Measurements from ENCODE around the gene SAMD10.
"Not testable (repeated sequence)": the region's sequence is repeated elsewhere in the genome, so short reads cannot be mapped to it uniquely, and the experiment has no call there.

The SAMD10 gene
- long read RNA-seq, donor 1, partial matches to known transcripts = 0 of 2 reads
- long read RNA-seq, donor 1, other reads (novel, unspliced or antisense) = 0 of 2 reads
- long read RNA-seq, donor 2 = 0 reads
- long read RNA-seq, donor 3, partial matches to known transcripts = 0 of 2 reads
- long read RNA-seq, donor 3, other reads (novel, unspliced or antisense) = 0 of 2 reads
- long read RNA-seq, donor 4, partial matches to known transcripts = 0 of 2 reads
- long read RNA-seq, donor 4, other reads (novel, unspliced or antisense) = 0 of 2 reads
- long read RNA-seq, donor 5, partial matches to known transcripts = 131 of 135 reads
- long read RNA-seq, donor 5, other reads (novel, unspliced or antisense) = 0 of 135 reads
- long read RNA-seq, donor 6, partial matches to known transcripts = 123 of 154 reads
- long read RNA-seq, donor 6, other reads (novel, unspliced or antisense) = 27 of 154 reads
- long read RNA-seq, donor 7, partial matches to known transcripts = 0 of 4 reads
- long read RNA-seq, donor 7, other reads (novel, unspliced or antisense) = 0 of 4 reads
- long read RNA-seq, donor 8, partial matches to known transcripts = 90 of 125 reads
- long read RNA-seq, donor 8, other reads (novel, unspliced or antisense) = 33 of 125 reads

DNA sequence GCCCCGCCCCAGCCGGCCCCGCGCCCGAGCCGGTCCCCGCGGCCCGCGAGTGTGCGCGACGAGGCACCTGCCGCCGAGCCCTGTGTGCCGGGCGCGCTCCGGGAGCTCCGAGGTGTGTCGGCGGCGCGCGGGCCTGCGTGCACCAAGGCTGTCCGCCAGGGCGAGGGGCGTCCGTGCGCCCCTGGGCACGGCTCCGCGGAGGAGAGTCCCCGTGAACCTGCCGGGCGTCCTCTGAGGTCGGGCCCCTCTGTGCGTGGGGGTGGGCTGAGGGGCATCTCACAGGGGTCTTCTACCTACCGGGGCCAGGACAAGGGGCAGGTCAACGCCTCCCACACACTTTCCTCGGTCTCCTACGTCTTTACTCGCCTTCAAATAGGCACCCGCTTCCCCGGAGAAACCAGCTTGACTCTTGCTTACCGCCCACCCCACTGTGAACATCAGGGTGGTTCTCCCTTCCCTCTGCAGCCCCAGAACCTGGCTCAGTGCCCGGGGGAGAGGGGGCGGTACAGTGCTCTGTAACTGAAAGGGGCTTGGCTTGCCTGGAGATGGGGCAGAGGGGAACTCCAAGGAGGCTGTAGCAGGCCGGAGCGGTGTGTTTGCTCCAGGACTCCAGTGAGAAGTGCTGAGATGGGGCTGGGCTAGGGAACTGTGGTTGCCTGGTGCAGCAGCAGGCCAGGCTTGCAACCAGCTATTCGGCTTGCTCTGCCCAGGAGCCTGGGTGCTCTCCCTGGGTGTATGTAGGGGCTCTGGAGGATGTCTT is at the start of gene SAMD10:
SAMD10 (minus strand) TSS at position 86 of the 760 bp plus-strand sequence. CDS start 175 bp downstream, outside the sequence.
- peak; percentile 66 for DNase-seq

DNA sequence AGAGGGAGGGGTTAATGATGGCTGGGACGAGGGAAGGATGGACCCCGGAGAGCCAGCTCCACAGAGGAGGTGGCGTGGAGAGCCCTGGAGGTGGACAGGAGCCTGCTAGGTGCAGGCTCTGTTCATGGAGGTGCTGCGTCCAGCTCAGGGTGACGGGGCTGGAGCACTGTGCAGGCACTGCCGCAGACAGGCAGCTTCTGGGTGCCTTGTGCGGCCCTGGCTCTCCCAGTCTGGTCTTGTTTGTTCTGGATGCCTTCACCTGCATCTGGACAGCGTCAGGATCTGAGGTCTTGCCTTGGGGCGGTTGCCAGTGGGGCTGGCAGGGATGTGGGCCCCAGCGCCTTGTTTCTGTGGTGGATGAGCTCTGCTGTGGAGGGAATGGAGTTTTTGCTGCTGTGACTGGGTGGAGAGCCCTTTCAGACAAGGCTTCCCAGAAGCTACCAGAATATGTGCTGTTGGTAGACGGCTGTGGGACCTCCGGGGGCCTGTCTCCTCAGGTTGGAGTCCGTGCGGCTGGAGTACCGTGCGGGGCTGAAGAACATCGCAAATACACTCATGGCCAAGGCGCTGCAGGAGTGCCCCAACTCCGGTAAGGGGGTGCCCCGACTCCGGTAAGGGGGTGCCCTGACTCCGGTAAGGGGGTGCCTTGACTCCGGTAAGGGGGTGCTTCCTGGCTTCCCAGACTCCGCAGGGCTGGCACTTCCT is 48.7 kb upstream of the SAMD10 start:
- DNase-seq = no peak

DNA sequence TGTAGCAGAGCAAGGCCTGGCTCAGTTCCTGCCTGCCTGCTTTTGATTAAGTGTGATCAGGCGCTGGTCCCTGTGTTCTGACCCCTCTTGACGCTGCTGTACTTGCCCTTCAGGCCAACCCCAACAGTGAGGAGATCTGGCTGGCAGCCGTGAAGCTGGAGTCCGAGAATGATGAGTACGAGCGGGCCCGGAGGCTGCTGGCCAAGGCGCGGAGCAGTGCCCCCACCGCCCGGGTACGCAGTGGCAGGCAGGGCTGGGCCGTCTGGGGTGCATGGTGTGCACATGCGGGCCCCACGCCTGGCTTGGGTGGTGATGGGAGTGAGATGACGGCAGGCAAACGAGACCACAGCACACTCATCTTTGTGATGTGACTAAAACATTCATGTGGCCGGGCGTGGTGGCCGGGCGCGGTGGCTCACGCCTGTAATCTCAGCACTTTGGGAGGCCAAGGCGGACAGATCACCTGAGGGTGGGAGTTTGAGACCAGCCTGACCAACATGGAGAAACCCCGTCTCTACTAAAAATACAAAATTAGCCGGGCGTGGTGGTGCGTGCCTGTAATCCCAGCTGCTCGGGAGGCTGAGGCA is 46.5 kb upstream of the SAMD10 start:
- DNase-seq = no peak

DNA sequence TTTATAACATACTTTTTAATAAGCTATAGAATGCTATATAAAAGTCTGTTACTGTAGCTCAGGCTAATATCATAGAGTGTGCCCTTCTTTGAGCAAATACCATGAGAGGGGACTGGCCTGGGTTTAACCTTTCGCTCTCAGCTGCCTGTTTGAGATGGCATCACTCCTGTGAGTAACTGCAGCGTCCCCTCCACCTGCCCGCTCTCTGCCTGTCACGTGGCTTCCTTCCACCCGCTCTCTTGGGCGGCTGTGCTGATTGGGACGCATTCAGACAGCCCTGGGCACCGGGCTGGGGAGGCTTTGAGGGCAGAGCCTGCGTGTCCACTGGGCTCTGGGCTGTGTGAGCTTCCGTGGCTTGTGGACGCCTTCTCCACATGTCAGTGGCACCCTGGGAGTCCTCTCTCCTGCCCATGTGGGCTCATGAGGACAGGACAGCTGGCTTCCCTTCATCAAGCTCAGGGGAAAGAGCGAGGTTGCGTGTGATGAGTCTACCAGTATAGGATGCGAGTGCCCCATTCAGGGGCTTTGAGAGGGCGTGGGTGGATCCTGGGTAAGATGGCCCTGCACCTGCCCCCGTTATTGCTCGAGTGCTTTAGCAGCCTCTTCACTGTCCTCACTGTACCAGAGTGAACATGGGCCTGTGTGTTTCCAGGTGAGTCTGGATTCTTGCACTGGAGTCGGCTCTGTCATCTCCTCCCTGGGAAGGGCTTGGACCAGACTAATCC is 45.8 kb upstream of the SAMD10 start:
- no peak for DNase-seq

DNA sequence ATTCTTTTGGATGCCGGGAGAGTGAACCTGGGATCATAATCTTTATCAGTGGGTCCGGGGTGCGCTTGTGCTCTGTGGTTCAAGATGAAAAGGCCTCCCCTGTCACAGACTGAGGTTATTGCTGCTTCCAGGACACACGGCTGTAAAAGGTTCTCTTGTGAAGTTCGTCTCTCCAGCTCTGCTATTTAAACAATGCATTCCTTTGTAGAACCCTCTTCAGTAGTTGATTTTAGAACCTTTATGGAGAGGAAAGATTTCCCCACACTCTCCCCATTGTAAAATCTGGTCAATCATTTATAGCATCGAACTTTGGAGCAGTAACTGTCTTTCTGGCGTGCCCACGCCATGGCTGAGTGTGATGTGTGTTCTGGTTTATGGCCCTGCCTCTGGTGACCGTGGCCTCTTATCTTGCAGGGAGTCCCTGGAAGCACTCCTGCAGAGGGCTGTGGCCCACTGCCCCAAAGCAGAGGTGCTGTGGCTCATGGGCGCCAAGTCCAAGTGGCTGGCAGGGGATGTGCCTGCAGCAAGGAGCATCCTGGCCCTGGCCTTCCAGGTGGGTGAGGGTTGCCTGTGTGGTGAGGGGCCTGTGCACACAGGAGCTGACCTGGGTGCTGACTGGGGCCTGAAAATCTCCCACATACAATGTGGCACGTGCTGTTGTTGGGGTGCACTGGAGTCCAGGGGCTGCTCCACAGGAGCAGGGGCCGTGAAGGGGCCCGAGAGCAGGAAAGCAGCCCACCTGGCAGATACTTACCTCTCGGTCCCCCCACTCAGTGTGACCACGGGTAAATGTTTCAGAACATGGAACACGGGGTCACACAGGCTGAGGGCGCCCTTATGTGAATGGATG is 44.9 kb upstream of the SAMD10 start:
- DNase-seq = no peak

DNA sequence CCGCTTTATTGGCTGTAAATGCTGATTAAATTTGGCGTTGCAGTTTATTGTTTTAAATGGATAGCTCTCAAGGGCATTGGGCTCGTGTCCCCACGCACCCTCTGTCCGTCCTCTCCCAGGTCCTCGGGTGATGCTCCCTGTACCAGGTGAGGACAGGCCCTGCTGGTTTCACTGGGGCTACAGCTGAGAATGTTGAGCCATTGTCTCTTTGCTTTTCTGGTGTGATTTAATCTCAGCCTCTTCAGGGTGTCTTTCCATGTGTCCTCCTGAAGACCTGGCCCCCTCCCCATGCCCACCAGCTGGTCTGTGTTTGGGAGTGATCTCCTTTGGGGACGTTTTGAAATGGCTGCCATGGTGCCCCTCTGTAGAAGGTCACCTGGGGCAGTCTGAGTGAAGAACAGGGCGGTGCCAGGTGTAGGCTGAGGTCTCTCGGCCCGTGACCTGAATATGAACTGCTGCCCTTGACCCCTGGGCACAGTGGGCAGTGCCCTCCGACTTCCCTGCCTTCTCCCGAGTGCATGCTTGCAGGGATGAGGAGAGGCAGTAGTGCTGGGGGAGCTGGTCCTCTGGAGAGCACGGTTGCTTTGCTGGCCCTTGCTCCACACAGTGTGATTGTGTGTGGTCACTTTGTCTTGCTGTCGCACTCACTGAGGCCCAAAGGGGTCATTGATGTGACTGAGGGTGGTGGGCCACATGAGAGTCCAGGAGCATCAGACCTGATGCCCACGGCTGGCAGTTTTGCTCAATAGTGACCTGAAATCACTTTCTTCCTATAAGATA is 44.1 kb upstream of the SAMD10 start:
- no peak for DNase-seq

DNA sequence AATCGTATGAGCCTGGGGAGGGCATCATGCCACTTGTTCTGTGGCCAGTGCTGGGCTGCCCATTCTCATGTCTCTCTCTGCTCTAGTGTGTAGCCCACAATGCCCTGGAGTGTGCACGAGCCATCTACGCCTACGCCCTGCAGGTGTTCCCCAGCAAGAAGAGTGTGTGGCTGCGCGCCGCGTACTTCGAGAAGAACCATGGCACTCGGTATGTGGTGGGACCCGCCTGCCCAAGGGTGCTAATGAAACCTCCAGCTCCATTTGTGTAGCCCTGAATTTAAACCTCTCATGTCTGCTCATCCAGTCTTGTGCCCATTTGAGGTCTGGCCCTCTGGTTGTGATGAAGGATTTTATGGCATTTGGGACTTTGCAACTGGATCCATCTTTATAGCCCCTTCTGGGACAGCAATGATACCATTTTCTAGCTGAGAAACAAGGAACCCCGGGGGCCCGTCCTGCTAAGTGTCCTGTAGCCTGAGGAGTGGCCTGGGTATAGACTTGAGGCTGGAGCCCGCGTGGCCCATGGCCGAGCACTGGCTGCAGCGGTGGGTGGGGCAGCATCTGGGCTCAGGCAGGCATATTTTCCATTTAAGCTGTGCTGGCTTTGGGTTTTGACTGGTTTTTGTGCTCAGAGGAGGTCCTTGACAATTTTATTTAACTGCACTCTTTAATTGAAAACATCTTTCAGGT is 43.4 kb upstream of the SAMD10 start:
- DNase-seq = no peak

DNA sequence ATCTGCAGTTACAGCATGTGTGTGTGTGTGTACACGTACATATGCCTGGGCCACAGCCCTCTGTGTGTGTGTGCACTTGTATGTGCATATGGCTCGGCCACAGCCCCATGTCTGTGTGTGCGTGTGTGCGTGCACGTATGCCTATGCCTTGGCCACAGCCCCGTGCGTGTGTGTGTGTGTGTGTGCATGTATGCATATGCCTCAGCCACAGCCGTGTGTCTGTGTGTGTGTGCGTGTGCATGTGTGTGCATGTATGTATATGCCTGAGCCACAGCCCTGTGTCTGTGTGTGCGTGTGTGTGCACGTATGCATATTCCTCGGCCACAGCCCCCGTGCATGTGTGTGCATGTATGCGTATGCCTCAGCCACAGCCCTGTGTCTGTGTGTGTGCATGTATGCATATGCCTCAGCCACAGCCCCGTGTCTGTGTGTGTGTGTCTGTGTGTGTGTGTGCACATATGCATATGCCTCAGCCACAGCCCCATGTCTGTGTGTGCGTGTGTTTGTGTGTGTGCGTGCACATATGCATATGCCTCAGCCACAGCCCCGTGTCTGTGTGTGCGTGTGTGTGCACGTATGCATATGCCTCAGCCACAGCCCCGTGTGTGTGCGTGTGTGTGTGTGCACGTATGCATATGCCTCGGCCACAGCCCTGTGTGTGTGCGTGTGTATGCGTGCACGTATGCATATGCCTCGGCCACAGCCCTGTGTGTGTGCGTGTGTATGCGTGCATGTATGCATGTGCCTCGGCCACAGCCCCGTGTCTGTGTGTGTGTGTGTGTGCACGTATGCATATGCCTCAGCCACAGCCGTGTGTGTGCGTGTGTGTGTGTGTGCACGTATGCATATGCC is 41.9 kb upstream of the SAMD10 start:
- no peak for DNase-seq

DNA sequence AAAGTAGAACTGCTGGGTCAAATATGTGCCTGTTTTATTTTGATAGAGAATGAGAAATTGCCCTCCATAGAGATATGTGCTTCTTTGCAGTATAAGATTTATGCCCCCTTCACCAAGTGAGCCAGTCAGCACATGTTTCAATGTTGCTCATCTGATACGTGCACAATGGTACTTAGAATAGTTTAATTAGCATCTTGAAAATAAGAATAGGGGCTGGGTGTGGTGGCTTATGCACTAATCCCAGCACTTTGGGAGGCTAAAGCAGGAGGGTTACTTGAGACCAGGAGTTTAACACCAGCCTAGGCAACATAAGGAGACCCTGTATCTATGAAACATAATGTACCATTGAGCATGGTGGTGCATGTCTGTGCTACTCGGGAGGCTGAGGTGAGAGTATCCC is 36.2 kb upstream of the SAMD10 start:
- no peak for DNase-seq

DNA sequence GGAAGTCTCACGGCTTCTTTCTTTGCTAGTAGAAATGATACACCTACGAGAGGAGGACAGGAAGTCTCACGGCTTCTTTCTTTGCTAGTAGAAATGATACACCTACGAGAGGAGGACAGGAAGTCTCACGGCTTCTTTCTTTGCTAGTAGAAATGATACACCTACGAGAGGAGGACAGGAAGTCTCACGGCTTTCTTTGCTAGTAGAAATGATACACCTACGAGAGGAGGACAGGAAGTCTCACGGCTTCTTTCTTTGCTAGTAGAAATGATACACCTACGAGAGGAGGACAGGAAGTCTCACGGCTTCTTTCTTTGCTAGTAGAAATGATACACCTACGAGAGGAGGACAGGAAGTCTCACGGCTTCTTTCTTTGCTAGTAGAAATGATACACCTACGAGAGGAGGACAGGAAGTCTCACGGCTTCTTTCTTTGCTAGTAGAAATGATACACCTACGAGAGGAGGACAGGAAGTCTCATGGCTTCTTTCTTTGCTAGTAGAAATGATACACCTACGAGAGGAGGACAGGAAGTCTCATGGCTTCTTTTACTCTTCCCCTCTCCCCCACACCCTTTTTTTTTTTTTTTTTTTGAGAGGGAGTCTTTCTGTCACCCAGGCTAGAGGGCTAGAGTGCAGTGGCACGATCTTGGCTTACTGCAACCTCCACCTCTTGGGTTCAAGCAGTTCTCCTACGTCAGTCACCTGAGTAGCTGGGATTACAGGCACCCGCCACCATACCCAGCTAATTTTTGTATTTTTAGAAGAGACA is 33.1 kb upstream of the SAMD10 start:
- not testable (repeated sequence) for DNase-seq

DNA sequence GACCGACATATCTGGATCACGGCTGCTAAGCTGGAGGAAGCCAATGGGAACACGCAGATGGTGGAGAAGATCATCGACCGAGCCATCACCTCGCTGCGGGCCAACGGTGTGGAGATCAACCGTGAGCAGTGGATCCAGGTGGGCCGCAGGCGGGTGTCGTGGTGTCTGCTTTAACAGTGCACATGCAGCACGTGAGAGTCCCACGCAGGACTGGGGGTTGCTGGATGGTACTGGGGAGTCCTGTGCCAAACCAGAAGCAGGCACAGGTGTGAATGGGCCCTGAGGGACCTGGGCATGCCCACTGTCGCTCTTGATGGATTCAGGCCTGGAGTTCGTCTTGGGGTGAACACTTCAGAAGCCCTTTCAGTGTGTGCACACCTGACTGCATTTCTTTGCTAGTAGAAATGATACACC is 31.9 kb upstream of the SAMD10 start:
- no peak for DNase-seq

DNA sequence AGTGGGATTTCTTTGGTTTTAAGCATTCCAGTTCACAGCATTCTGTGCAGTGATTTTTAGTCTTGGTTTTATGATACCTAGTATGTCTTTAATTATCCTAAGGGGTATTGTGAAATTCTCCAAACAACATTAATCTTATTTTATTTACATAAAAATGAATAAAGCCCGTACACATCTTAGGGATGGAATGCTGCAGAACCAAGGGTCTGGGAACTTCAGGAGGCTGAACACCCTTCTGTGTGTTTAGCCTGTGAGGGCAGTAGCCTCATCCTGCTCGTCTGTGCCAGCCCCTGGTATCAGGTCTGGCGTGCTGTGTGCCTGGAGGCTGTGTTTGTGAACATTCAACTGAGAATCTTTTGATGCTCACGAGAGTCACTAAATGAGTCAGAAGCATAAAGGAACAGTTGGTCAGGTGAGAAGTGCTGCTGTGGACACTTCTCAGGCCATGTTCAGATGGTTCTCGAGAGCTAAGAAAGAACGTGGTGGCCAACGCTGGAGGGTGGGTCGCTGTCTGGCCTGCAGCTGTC is 31.3 kb upstream of the SAMD10 start:
- DNase-seq = no peak

DNA sequence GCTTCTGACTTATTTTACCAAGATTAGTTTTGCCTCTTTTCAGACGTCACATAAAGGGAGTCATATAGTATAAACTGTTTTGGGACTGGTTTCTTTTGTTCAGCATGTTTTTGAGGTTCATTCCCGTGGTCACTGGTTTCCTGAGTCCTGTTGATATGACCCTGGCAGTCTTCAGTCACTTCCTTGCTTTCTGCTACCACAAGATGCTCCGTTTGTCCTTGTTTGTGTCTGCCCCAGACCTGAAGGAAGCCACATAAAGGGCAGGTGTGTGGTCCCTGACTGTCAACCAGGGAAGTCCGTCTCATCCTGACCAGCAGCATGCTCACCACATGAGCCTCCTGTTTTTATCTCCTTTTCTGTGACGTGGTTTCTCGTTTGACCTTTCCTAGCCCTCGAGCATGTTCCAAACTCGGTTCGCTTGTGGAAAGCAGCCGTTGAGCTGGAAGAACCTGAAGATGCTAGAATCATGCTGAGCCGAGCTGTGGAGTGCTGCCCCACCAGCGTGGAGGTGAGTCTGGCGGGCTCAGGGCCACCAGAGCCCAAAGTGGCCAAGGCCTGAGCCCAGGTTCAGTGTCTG is 30.5 kb upstream of the SAMD10 start:
- no peak for DNase-seq

DNA sequence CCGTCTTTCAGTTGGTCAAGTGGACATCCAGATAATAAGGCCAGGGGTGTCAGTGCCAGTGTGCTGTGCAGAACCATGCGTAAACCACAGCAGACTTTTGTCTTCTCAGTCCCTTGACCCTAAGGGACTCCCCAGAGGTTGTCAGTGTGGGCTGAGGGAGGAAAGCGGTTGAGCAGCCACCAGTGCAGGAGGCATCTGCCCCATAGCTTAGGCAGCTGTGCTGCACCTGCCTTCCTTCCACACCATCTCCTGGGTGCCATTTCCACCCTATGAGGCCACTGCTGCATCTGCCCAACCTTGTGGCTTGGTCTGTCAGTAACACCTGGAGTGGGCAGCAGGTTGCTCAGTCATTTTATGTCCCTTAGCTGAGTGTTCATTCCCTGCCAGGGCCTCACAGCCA is 27.5 kb upstream of the SAMD10 start:
- DNase-seq = no peak

DNA sequence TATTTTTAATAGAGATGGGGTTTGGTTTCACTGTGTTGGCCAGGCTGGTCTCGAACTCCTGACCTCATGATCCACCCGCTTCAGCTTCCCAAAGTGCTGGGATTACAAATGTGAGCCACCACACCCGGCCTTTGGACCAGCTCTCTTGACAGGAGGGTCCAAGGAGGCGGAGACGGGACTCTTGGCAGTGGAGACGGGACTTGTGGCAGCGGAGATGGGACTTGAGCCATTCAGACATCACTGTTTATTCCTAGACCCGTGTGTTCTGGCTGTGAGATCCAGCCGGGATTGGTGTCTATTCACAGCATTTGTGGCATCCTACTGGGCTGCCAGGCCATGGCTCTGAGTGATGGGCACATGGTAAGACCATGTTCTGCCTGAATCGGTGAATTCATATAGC is 27.0 kb upstream of the SAMD10 start:
- no peak for DNase-seq

DNA sequence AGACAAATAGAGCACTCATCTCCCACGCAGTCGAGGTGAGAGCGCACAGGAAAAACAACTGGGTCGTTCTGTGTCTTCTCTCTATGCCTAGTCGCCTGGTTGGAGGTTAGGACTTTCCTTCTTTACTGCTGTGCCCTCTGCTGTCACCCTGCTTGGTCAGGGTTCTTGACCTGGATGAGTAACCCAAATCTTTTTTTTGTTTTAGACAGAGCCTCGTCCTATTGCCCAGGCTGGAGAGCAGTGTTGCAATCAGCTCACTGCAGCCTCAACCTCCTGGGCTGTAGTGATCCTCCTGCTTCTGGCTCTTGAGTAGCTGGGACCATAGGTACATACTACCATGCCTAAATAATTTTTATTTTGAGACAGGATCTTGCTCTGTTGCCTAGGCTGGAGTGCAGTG is 26.0 kb upstream of the SAMD10 start:
- no peak for DNase-seq

Data from right kidney (tissue), 9 donors.